ENCODE results near the gene RPRD2.
A peak's percentile ranks its signal among the peaks of the same experiment; 100 is the strongest.

The RPRD2 gene

DNA sequence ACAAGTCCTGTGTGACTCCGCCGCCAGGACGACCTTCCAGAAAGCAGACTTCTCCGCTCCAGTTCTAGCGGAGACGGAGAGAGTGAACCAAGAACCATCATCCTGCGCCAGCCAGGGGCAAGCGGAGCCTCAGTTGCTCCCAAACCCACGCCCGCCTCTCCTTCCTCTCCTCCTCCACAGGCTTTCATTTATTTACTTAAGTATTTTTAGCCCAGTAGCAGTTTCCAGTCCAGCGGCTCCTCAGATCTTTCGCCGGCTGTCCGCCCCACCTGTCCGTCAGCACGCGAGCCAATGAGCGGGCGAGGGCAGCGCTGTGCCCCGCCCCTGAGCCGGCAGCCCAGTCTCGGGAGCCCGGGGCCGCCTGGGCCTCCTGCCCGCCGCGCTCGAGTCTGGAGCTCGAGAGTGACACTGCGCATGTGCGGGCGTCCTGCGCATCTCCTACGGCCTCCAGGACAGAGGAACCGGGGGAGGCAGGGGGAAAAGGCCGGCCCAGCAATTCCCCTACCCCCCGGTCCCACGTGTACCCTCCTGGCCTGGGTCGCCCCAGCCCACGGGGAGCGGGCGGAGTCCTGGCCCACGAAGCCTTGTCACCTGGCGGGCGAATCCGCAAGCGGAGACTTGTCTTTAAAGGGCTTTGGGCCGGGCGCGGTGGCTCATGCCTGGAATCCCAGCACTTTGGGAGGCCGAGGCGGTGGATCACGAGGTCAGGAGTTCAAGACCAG, 151.5 kb downstream of the RPRD2 start, which contains the start of gene FALEC:
Gene FALEC (plus strand): TSS at position 425 of the 722 bp plus-strand sequence.
- DNase-seq = peak; percentile 85 to 94 (median 87)

DNA sequence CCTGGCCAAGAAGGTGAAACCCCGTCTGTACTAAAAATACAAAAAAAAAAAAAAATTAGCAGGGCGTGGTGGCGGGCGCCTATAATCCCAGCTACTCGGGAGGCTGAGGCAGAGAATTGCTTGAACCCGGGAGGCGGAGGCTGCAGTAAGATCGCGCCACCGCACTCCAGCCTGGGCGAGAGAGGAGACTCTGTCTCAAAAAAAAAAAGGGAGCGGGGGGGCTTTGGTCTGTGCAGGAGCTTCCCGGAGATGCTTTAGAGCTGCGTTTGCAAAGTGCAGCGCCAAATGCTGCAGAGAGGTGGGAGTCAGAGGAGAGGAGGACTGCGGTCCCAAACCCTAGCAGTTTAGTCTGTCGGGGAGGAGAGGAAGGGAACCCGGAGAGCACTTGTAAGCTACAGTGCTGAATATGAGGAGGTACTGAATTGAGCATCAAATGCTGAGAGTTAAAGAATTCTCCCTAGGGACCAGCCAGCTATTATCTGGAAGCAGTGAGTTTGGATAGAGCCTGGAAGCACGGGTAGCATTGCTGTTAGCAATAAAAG, 152.2 kb downstream of the RPRD2 start:
- DNase-seq = no peak

GRCh38 chr1:150516616-150517015, 152.7 kb downstream of the RPRD2 start:
- DNase-seq = peak in 1 of 5 donors; percentile 29

- no peak for DNase-seq
Measured at GRCh38 chr1:150521196-150521968, 157.4 kb downstream of the RPRD2 start.

GRCh38 chr1:150525348-150525747, 161.4 kb downstream of the RPRD2 start:
- no peak for DNase-seq
